Breast epithelium (tissue), 4 donors: ENCODE results near the gene WFIKKN1. TPM values are rescaled to one million over a fixed set of nuclear protein-coding genes. Genes with fewer than 3 reads are reported as not detected.

Experiments used
- DNase-seq, 2 donors: peaks; one replicate each; pipeline ENCODE4 v3.0.0-alpha.2; 2019; ENCODE audit warnings: low spot score in 2 of 2
- H3K27ac ChIP-seq, 2 donors: fragments of 200-600 bp; sonication (generic) in 1 of 2; one replicate each; pipeline ENCODE4 v1.5.1; 2016 to 2019; ENCODE audit warnings: mild to moderate bottlenecking in 1 of 2
- H3K27me3 ChIP-seq, 2 donors: fragments of 200-600 bp; sonication (generic) in 1 of 2; one replicate each; pipeline versions ENCODE4 v1.5.1 to v1.6.0; 2017 to 2019; ENCODE audit warnings: control low read depth in 1 of 2, mild to moderate bottlenecking in 1 of 2
- H3K36me3 ChIP-seq: fragments of 200-600 bp; one replicate; pipeline ENCODE4 v1.5.1; 2019
- H3K4me1 ChIP-seq, 2 donors: fragments of 200-600 bp; sonication (generic); one replicate each; pipeline ENCODE4 v1.5.1; 2016 to 2019; ENCODE audit warnings: control low read depth in 1 of 2
- H3K4me3 ChIP-seq, 3 donors: fragments of 200-600 bp; sonication (generic); 1 replicate in 2 of 3; 2 replicates in 1 of 3; pipeline ENCODE4 v1.5.1; 2016 to 2019; ENCODE audit warnings: mild to moderate bottlenecking in 3 of 3, moderate library complexity in 2 of 3
- H3K9me3 ChIP-seq, 2 donors: fragments of 200-600 bp; sonication (generic) in 1 of 2; one replicate each; pipeline ENCODE4 v1.5.1; 2016 to 2019; ENCODE audit warnings: control low read depth in 1 of 2
- CTCF ChIP-seq, 3 donors: fragments of 450-650 bp; IDR thresholded peaks; one replicate each; pipeline ENCODE4 v1.5.1; 2016 to 2017; ENCODE audit warnings: antibody characterized with exemption in 3 of 3, mild to moderate bottlenecking in 3 of 3, moderate library complexity in 3 of 3
- POLR2A ChIP-seq: fragments of 450-650 bp; IDR thresholded peaks from one replicate; pipeline ENCODE4 v1.6.1; 2016; ENCODE audit warnings: antibody characterized with exemption, mild to moderate bottlenecking, moderate library complexity
- POLR2AphosphoS5 ChIP-seq, 3 donors: sonication (generic); formaldehyde crosslinking; IDR thresholded peaks; one replicate each; pipeline ENCODE4 v1.6.1; 2017; ENCODE audit warnings: antibody characterized with exemption in 3 of 3
- intact Hi-C: fragments of 100-400 bp; cut with DNase I; formaldehyde crosslinking; loops from one replicate; pipeline ENCODE4 v1.15.1; 2023; ENCODE audit warnings: low total_unique reads
- total RNA-seq, 3 donors: library from RNA; depleted of rRNA; stranded (reverse); fragments of >200 nt; gene quantifications; one replicate each; pipeline ENCODE4 v1.1.0, GENCODE V29; 2016

The WFIKKN1 gene
- total RNA-seq, 3 donors from 2014 or later = 0.66 to 0.73 TPM; not detected in 1

- Histone ChIP-seq H3K4me1 (peaks cover 0 to 3% of the 10 kb centered on the region in 2 donors), H3K4me3 (peak overlapping the region; percentile 79 to 90 (median 87)), H3K27me3 (no peaks in the 10 kb centered on the region), H3K27ac (peak overlapping the region; percentile 93 to 95), H3K36me3 (no peaks in the 10 kb centered on the region), H3K9me3 (no peaks in the 10 kb centered on the region)
- TF ChIP-seq POLR2A (no peak), CTCF (IDR thresholded peaks at IDR 0.05) (no peak), POLR2AphosphoS5 (IDR thresholded peaks at IDR 0.05) (no peak)
- peak; percentile 85 to 96 for DNase-seq
- intact Hi-C loops = no loop called here
Observed at GRCh38 chr16:637081-638018, 6.6 kb downstream of the WFIKKN1 start.

GRCh38 chr16:638034-638543, 7.3 kb downstream of the WFIKKN1 start:
- DNase-seq = no peak
- Histone ChIP-seq H3K27me3 (no peaks in the 10 kb centered on the region), H3K36me3 (no peaks in the 10 kb centered on the region), H3K4me1 (peaks cover 0 to 8% of the 10 kb centered on the region in 2 donors), H3K27ac (peak overlapping the region in 1 of 2 donors; percentile 69), H3K4me3 (peak overlapping the region in 1 of 3 donors; percentile 87), H3K9me3 (no peaks in the 10 kb centered on the region)
- intact Hi-C loops = no loop called here
- TF ChIP-seq CTCF (IDR thresholded peaks at IDR 0.05) = no peak

- intact Hi-C loops = no loop called here
- no peak for TF ChIP-seq CTCF (IDR thresholded peaks at IDR 0.05)
- TF ChIP-seq POLR2AphosphoS5 (IDR thresholded peaks at IDR 0.05) = no peak
- no peak for TF ChIP-seq POLR2A
- H3K27ac ChIP-seq = peak overlapping the region in 1 of 2 donors; percentile 69
- peaks cover 0 to 10% of the 10 kb centered on the region in 2 donors for H3K4me1 ChIP-seq
- H3K36me3 ChIP-seq = no peaks in the 10 kb centered on the region
- H3K27me3 ChIP-seq = no peaks in the 10 kb centered on the region
- no peak overlapping the region for H3K4me3 ChIP-seq
- H3K9me3 ChIP-seq = no peaks in the 10 kb centered on the region
- DNase-seq = no peak
Observed at GRCh38 chr16:638836-639235, 8.1 kb downstream of the WFIKKN1 start.

GRCh38 chr16:640614-641013, 9.8 kb downstream of the WFIKKN1 start:
- Histone ChIP-seq H3K4me3 (no peak overlapping the region), H3K4me1 (peaks cover 0 to 7% of the 10 kb centered on the region in 2 donors), H3K27me3 (no peaks in the 10 kb centered on the region), H3K9me3 (no peaks in the 10 kb centered on the region), H3K36me3 (no peaks in the 10 kb centered on the region), H3K27ac (no peak overlapping the region)
- TF ChIP-seq POLR2A (no peak), CTCF (IDR thresholded peaks at IDR 0.05) (no peak), POLR2AphosphoS5 (IDR thresholded peaks at IDR 0.05) (no peak)
- intact Hi-C loops = no loop called here
- no peak for DNase-seq
